GF-D8 (cell line): ENCODE data around the gene RBPJ.
"Not testable (repeated sequence)": the region's sequence is repeated elsewhere in the genome, so short reads cannot be mapped to it uniquely, and the experiment has no call there.

ENCODE experiments used
- DNase-seq: peaks from one replicate; lab custom pipeline; 2025; lab: John Stamatoyannopoulos, UW

Gene RBPJ

GRCh38 chr4:26375551-26375950 is 54.7 kb downstream of the RBPJ start:
- DNase-seq, result no peak

- peak; percentile 4 for DNase-seq
Observed at GRCh38 chr4:26377328-26378311, 56.8 kb downstream of the RBPJ start.

- DNase-seq, result no peak
Observed at GRCh38 chr4:26379837-26380236, 59.0 kb downstream of the RBPJ start.

GRCh38 chr4:26380740-26381139 is 59.9 kb downstream of the RBPJ start:
- DNase-seq, result no peak

- DNase-seq, result no peak
Observed at GRCh38 chr4:26384380-26385057, 63.7 kb downstream of the RBPJ start.

- DNase-seq, result no peak
Observed at GRCh38 chr4:26385690-26386089, 64.9 kb downstream of the RBPJ start.

GRCh38 chr4:26386386-26386785 is 65.6 kb downstream of the RBPJ start:
- DNase-seq, result no peak

GRCh38 chr4:26388671-26389070 is 67.9 kb downstream of the RBPJ start:
- DNase-seq, result no peak

GRCh38 chr4:26397086-26397485 is 76.3 kb downstream of the RBPJ start:
- DNase-seq, result no peak

- DNase-seq, result no peak
Observed at GRCh38 chr4:26400132-26400531, 79.3 kb downstream of the RBPJ start.

- DNase-seq, result not testable (repeated sequence)
Observed at GRCh38 chr4:26402017-26402416, 81.2 kb downstream of the RBPJ start.

- no peak for DNase-seq
Observed at GRCh38 chr4:26402458-26402857, 81.6 kb downstream of the RBPJ start.

GRCh38 chr4:26404743-26405206 is 84.0 kb downstream of the RBPJ start:
- no peak for DNase-seq

GRCh38 chr4:26406346-26406975 is 85.6 kb downstream of the RBPJ start:
- no peak for DNase-seq

GRCh38 chr4:26407476-26407875 is 86.7 kb downstream of the RBPJ start:
- DNase-seq, result no peak

GRCh38 chr4:26410385-26411293 is 89.8 kb downstream of the RBPJ start:
- DNase-seq, result peak; percentile 32

- DNase-seq, result no peak
Observed at GRCh38 chr4:26412381-26413372, 91.9 kb downstream of the RBPJ start.

GRCh38 chr4:26413582-26413981 is 92.8 kb downstream of the RBPJ start:
- DNase-seq, result no peak

GRCh38 chr4:26418107-26418506 is 97.3 kb downstream of the RBPJ start:
- no peak for DNase-seq

GRCh38 chr4:26418850-26419249 is 98.0 kb downstream of the RBPJ start:
- DNase-seq, result no peak
